ENCODE data around the gene CHD3. TPM values are rescaled to one million over a fixed set of nuclear protein-coding genes. Genes with fewer than 3 reads are reported as not detected.

CHD3 gene
- total RNA-seq, 2 experiments from 2014 or later = 130 to 139 TPM

DNA sequence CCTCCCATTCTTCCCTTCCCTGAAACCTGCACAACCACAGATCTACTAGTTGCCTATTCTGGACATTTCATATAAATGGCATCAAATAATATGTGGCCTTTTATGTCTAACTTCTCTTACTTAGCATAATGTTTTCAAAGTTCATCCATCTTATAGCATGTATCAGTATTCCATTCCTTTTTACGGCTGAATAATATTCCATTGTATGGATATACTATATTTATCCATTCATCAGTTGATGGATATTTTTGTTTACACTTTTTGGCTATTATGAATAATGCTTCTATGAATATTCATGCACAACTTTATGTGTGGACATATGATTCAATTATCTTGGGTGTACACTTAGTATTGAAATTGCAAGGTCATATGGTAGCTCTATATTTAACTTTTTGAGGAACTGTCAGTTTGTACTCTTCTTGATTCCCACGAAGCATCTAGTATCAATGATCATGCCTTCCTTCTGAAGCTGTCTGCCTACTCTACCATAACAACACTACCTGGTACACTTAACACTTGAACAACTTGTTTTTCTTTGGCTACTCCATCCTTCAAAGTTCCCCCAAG, 12.7 kb upstream of the CHD3 start:
- ATAC-seq (no peak), DNase-seq (no peak)
- no peak overlapping the region for H3K27ac Mint-ChIP-seq
- ChIA-PET CTCF (interaction anchor here (1.3 to 6.1 kb wide), 4 partner anchors 8 to 132 kb away, joined by 3 to 42 read pairs (median 4); no protein-coding TSS in a partner anchor), POLR2A (interaction anchor here (2.1 kb wide), 1 partner anchor 9 kb away, joined by 8 read pairs; no protein-coding TSS in a partner anchor)
- no peaks in the 10 kb centered on the region for H3K9me3 Mint-ChIP-seq
- intact Hi-C loops (cut with micrococcal nuclease) = no loop called here
- H3K4me3 Mint-ChIP-seq = no peak overlapping the region
- TF ChIP-seq, protein P1, sequence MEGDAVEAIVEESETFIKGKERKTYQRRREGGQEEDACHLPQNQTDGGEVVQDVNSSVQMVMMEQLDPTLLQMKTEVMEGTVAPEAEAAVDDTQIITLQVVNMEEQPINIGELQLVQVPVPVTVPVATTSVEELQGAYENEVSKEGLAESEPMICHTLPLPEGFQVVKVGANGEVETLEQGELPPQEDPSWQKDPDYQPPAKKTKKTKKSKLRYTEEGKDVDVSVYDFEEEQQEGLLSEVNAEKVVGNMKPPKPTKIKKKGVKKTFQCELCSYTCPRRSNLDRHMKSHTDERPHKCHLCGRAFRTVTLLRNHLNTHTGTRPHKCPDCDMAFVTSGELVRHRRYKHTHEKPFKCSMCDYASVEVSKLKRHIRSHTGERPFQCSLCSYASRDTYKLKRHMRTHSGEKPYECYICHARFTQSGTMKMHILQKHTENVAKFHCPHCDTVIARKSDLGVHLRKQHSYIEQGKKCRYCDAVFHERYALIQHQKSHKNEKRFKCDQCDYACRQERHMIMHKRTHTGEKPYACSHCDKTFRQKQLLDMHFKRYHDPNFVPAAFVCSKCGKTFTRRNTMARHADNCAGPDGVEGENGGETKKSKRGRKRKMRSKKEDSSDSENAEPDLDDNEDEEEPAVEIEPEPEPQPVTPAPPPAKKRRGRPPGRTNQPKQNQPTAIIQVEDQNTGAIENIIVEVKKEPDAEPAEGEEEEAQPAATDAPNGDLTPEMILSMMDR (IDR thresholded peaks at IDR 0.05) = no peak
- peaks cover 4% of the 10 kb centered on the region for H3K4me1 Mint-ChIP-seq (ENCODE audit: low read depth)
- H3K36me3 Mint-ChIP-seq (ENCODE audit: low read depth) = peaks cover 23% of the 10 kb centered on the region
- H3K27me3 Mint-ChIP-seq = no peaks in the 10 kb centered on the region

DNA sequence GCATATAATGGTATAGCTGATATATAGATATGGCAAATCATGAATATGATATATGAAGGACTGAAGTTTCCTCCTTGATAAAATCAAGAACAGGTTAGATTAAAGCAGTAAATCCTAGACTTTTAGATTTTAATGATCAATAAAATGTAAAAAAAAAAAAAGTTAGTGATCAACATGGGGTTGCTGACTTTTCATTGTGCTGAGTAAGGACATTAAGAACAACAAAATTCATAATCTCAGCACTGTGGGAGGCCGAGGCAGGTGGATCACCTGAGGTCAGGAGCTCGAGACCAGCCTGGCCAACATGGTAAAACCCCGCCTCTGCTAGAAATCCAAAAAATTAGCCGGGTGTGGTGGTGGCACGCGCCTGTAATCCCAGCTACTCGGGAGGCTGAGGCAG, 10.4 kb upstream of the CHD3 start:
- Mint-ChIP-seq H3K4me3 (no peak overlapping the region), H3K4me1 (ENCODE audit: low read depth) (peaks cover 4% of the 10 kb centered on the region), H3K27ac (no peak overlapping the region), H3K36me3 (ENCODE audit: low read depth) (peaks cover 18% of the 10 kb centered on the region), H3K9me3 (no peaks in the 10 kb centered on the region), H3K27me3 (no peaks in the 10 kb centered on the region)
- ChIA-PET CTCF (interaction anchor here (0.9 to 6.1 kb wide), 3 partner anchors 15 to 139 kb away, joined by 3 to 42 read pairs (median 3); partner anchors contain the start of gene NAA38), POLR2A (no interaction called here)
- intact Hi-C loops (cut with micrococcal nuclease) = no loop called here
- TF ChIP-seq, protein P1 (IDR thresholded peaks at IDR 0.05) = no peak
- no peak for DNase-seq
- no peak for ATAC-seq

DNA sequence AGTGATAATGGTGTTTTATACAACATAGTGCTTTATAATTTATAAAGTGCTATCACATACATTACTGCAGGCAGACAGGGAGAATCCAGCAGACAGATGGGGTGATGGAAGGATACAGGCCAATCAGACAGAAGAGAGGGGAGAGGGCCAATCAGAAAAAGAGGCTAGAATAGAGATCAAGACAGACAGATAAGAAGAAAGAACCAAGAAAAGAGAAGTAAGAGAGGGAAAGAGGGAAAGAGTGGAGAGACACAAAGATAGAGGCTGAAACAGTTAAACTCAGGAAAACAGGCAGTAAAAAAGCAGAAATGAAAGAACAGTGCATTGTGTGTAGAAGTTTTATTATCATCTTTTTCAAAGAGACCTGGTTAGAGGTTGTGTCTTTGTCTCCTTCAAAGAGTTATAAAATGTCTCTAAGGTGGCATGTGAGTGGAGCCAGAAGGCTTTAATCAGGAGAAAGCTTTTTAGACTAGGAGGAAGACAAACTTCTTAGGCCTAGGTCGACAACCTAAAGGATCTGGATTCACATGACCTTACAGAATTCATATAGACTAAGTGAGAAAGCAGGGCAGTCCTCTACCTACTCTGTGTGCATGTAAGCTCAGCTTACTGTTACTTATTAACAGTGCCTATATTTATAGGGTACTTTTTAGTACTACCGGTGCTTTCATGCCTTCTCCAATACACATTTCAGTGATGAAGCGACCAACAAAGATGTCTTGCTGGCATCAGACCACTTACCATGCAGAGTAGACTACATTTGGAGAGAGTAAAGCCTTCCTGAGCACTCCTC, 8.3 kb upstream of the CHD3 start:
- ChIA-PET POLR2A (interaction anchor here (1.1 kb wide), 1 partner anchor 9 kb away, joined by 3 read pairs; the partner anchor contains the start of gene CHD3), CTCF (interaction anchor here (1.8 kb wide), 1 partner anchor 19 kb away, joined by 8 read pairs; no protein-coding TSS in a partner anchor)
- H3K36me3 Mint-ChIP-seq (ENCODE audit: low read depth) = peaks cover 8% of the 10 kb centered on the region
- H3K4me3 Mint-ChIP-seq = no peak overlapping the region
- intact Hi-C loops (cut with micrococcal nuclease) = no loop called here
- H3K9me3 Mint-ChIP-seq = no peaks in the 10 kb centered on the region
- H3K4me1 Mint-ChIP-seq (ENCODE audit: low read depth) = peaks cover 4% of the 10 kb centered on the region
- TF ChIP-seq, protein P1 (IDR thresholded peaks at IDR 0.05) = no peak
- ATAC-seq (no peak), DNase-seq (no peak)
- H3K27ac Mint-ChIP-seq = no peak overlapping the region
- no peaks in the 10 kb centered on the region for H3K27me3 Mint-ChIP-seq

DNA sequence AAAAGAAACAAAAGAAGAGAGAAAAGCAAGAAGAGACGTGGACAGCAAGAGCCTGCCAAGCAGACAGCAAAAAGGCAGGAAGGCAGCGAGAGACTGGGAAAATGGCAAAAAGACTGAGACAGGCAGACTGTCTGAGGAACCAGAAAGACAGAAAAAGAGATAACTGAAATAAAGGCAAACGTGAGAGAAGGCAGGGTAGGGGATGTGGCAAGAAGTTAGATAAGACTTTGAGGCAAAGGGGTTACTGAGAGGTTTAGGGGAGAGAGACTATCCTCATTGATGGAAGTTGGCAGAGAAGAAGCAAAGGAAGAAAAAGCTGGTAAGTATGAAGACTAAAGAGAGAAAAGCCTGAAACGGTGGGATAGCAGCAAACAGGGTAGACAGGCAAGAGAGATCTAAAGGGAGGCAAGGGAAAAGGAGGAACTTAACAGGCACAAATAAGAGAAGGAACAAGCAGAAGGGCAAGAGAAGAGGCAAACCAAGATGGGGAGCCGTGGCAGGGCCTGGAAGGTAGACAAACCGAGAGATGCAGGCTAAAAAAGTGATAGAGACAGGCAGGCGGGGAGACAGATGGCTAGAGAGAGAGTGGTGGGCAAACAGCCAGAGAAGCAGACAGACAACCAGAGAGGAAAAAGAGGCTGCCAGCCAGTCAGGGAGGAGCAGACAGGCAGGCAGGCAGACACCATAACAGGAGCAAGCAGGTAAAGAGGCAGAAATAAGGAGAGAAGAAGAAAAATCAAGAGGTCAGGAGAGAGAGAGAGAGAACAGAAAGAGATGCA, 7.1 kb upstream of the CHD3 start:
- H3K27me3 Mint-ChIP-seq = no peaks in the 10 kb centered on the region
- intact Hi-C loops (cut with micrococcal nuclease) = no loop called here
- ChIA-PET CTCF (no interaction called here), POLR2A (no interaction called here)
- H3K9me3 Mint-ChIP-seq = no peaks in the 10 kb centered on the region
- DNase-seq (no peak), ATAC-seq (no peak)
- peaks cover 2% of the 10 kb centered on the region for H3K4me1 Mint-ChIP-seq (ENCODE audit: low read depth)
- H3K36me3 Mint-ChIP-seq (ENCODE audit: low read depth) = peaks cover 6% of the 10 kb centered on the region
- H3K27ac Mint-ChIP-seq = no peak overlapping the region
- TF ChIP-seq, protein P1 (IDR thresholded peaks at IDR 0.05) = no peak
- no peak overlapping the region for H3K4me3 Mint-ChIP-seq
